Fibroblast of lung (primary cell): ENCODE results near the gene MIGA2. TPM values are rescaled to one million over a fixed set of nuclear protein-coding genes. Genes with fewer than 3 reads are reported as not detected.
A peak's percentile ranks its signal among the peaks of the same experiment; 100 is the strongest.

Experiments
- DNase-seq, 2 donors: peaks; one replicate each; pipeline versions ENCODE4 v3.0.0 to v3.0.0-alpha.2; 2010; ENCODE audit warnings: low read depth in 2 of 2
- H2AFZ ChIP-seq: 2 replicates; pipeline ENCODE4 v1.5.1; 2012; ENCODE audit warnings: low read length, control low read depth, inconsistent platforms
- H3K27ac ChIP-seq: 2 replicates; pipeline ENCODE4 v1.5.1; 2011; ENCODE audit warnings: low read length, control low read depth; ENCODE audit not compliant: insufficient read depth
- H3K27me3 ChIP-seq: 2 replicates; pipeline ENCODE4 v1.5.1; 2011; ENCODE audit warnings: mild to moderate bottlenecking, low read length; ENCODE audit not compliant: control insufficient read depth, insufficient read depth
- H3K36me3 ChIP-seq: 2 replicates; pipeline ENCODE4 v1.5.1; 2011; ENCODE audit warnings: low read length; ENCODE audit not compliant: control insufficient read depth, insufficient read depth
- H3K4me1 ChIP-seq: 2 replicates; pipeline ENCODE4 v1.5.1; 2011; ENCODE audit warnings: low read length; ENCODE audit not compliant: control insufficient read depth, insufficient read depth; ENCODE audit errors: extremely low read depth
- H3K4me2 ChIP-seq: 2 replicates; pipeline ENCODE4 v1.5.1; 2011; ENCODE audit warnings: low read length, control low read depth; ENCODE audit not compliant: insufficient read depth; ENCODE audit errors: extremely low read depth
- H3K4me3 ChIP-seq, 4 experiments: fragments of 200-600 bp in 1 of 4; sonication (generic) in 1 of 4; replicated peaks in 1 of 4; 2 replicates each; pipeline ENCODE4 v1.5.1; 2011 to 2016; ENCODE audit warnings: low read length in 4 of 4, low read depth in 3 of 4, mild to moderate bottlenecking in 3 of 4, control low read depth in 2 of 4, inconsistent platforms in 1 of 4, mixed read lengths in 1 of 4; ENCODE audit not compliant: insufficient read depth in 1 of 4; ENCODE audit errors: control extremely low read depth in 1 of 4
- H3K79me2 ChIP-seq: 2 replicates; pipeline ENCODE4 v1.5.1; 2012; ENCODE audit warnings: mild to moderate bottlenecking, low read length, inconsistent platforms; ENCODE audit not compliant: control insufficient read depth, insufficient read depth
- H3K9ac ChIP-seq: 2 replicates; pipeline ENCODE4 v1.5.1; 2011; ENCODE audit warnings: mild to moderate bottlenecking, low read length, control low read depth; ENCODE audit not compliant: insufficient read depth
- H3K9me3 ChIP-seq: 2 replicates; pipeline ENCODE4 v1.5.1; 2012; ENCODE audit warnings: low read depth, low read length; ENCODE audit not compliant: control insufficient read depth, insufficient read depth
- H4K20me1 ChIP-seq: 2 replicates; pipeline ENCODE4 v1.5.1; 2011; ENCODE audit warnings: low read length; ENCODE audit not compliant: control insufficient read depth, insufficient read depth; ENCODE audit errors: extremely low read depth
- EZH2 ChIP-seq: IDR thresholded peaks from 2 replicates; pipeline ENCODE4 v1.5.1; 2012; ENCODE audit warnings: low read length, control low read depth, mild to moderate bottlenecking; ENCODE audit errors: missing control alignments
- polyA plus RNA-seq, 2 donors: library from polyadenylated mRNA; depleted of rRNA in 1 of 2; stranded (reverse) in 1 of 2; unstranded in 1 of 2; fragments of >200 nt; gene quantifications; 2 replicates each; pipeline ENCODE4 v1.2.1, GENCODE V29; 2011 to 2012; ENCODE audit warnings: missing spikeins in 1 of 2
- total RNA-seq: library from RNA; depleted of rRNA; stranded (reverse); fragments of >200 nt; gene quantifications from 2 replicates; pipeline ENCODE4 v1.2.1, GENCODE V29; 2014
- TF ChIP-seq, protein P1 (sequence below), 2 donors: IDR thresholded peaks in 1 of 2; conservative IDR thresholded peaks in 1 of 2; 1 replicate in 1 of 2; 2 replicates in 1 of 2; pipeline ENCODE4 v1.5.1; 2011 to 2012; ENCODE audit warnings: low read length in 2 of 2, control low read depth in 1 of 2, inconsistent platforms in 1 of 2, low read depth in 1 of 2, mild to moderate bottlenecking in 1 of 2

Gene MIGA2
- total and polyA plus RNA-seq, 2 donors (not counting 1 experiment from before 2014, with no cell fraction given): 9.8 to 23.3 TPM

- no peaks in the 10 kb centered on the region for H3K27me3 ChIP-seq
Measured at GRCh38 chr9:129108083-129108804, 71.8 kb downstream of the MIGA2 start.

DNA sequence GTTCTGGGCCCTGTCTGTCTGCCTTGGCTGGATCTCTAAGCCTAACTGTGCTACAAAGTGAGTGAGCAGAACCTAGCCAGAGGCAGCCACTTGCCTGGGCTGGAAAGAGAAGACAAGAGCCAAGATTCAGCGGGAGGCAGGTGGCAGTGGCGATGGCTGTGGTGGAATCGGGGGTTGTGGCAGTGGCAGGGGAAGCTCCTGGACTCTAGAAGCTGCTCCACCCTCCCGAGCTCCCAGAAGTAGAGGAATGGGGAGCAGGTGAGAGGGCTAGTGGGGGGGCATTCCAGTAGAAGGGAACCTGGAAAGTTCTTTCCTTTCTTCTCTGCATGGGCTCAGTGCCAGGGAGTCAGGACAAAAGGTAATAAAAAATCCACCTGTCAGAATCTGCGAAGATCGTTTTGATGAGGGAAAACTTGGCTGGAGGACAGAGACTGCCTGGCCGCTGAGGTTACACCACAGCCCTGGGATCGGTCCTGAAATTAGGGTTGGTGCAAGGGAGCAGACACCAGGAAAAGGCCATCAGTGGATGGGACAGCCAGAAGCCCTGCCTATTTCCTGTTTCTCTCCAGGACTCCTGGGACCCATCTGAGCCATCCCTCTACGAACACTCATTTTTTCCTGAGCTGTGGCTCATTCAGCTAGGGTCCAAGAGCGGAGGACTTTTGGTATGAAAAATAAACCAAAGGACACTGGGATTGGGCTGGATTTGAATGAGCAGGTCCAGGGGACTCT, 72.5 kb downstream of the MIGA2 start:
- Histone ChIP-seq H2AFZ (no peak overlapping the region), H3K27ac (no peak overlapping the region), H3K4me2 (peak overlapping the region; percentile 62), H3K4me3 (peak overlapping the region in 2 of 4 experiments; percentile 12 to 90), H3K9me3 (no peaks in the 10 kb centered on the region), H3K9ac (no peak overlapping the region), H4K20me1 (no peaks in the 10 kb centered on the region), H3K4me1 (peaks cover 4% of the 10 kb centered on the region), H3K36me3 (peaks cover 4% of the 10 kb centered on the region), H3K79me2 (peaks cover 18% of the 10 kb centered on the region), H3K27me3 (no peaks in the 10 kb centered on the region)
- no peak for DNase-seq
- TF ChIP-seq, protein P1, sequence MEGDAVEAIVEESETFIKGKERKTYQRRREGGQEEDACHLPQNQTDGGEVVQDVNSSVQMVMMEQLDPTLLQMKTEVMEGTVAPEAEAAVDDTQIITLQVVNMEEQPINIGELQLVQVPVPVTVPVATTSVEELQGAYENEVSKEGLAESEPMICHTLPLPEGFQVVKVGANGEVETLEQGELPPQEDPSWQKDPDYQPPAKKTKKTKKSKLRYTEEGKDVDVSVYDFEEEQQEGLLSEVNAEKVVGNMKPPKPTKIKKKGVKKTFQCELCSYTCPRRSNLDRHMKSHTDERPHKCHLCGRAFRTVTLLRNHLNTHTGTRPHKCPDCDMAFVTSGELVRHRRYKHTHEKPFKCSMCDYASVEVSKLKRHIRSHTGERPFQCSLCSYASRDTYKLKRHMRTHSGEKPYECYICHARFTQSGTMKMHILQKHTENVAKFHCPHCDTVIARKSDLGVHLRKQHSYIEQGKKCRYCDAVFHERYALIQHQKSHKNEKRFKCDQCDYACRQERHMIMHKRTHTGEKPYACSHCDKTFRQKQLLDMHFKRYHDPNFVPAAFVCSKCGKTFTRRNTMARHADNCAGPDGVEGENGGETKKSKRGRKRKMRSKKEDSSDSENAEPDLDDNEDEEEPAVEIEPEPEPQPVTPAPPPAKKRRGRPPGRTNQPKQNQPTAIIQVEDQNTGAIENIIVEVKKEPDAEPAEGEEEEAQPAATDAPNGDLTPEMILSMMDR (conservative IDR thresholded peaks at IDR 0.05 in 1 of 2, IDR thresholded peaks at IDR 0.05 in 1 of 2; ENCODE audit: low read depth in 1 of 2, low read length in 2 of 2): no peak
- TF ChIP-seq EZH2: no peak

More at GRCh38 chr9:129108083-129108804, 71.8 kb downstream of the MIGA2 start:
- no peak overlapping the region for H3K9ac ChIP-seq
- no peak overlapping the region for H3K27ac ChIP-seq
- no peak overlapping the region for H3K4me3 ChIP-seq
- DNase-seq: no peak
- no peak overlapping the region for H3K4me2 ChIP-seq
- H4K20me1 ChIP-seq: no peaks in the 10 kb centered on the region
- peaks cover 4% of the 10 kb centered on the region for H3K4me1 ChIP-seq
- no peaks in the 10 kb centered on the region for H3K9me3 ChIP-seq
- peaks cover 4% of the 10 kb centered on the region for H3K36me3 ChIP-seq
- peaks cover 15% of the 10 kb centered on the region for H3K79me2 ChIP-seq
- H2AFZ ChIP-seq: no peak overlapping the region
- TF ChIP-seq, protein P1 (conservative IDR thresholded peaks at IDR 0.05 in 1 of 2, IDR thresholded peaks at IDR 0.05 in 1 of 2; ENCODE audit: low read depth in 1 of 2, low read length in 2 of 2): no peak
- no peak for TF ChIP-seq EZH2

DNA sequence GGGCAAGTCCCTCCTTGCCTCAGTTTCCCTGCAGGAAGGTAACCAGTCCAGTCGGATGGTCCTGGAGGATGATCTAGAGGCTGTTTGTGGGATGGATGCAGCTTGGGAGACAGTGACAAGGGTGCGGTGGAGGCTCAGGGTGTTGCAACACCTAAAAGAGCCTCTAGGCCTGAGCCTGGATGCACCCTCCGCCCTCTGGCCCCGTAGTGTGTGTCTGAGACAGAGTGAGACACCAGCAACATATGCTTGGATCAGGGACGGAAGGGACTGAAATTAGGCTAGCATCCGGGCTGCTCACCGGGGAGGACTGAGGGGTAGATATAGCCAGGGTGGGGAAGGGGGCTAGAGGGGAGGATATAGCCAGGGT, 73.1 kb downstream of the MIGA2 start:
- no peak for TF ChIP-seq EZH2
- TF ChIP-seq, protein P1 (conservative IDR thresholded peaks at IDR 0.05 in 1 of 2, IDR thresholded peaks at IDR 0.05 in 1 of 2; ENCODE audit: low read depth in 1 of 2, low read length in 2 of 2): no peak
- H3K9me3 ChIP-seq: no peaks in the 10 kb centered on the region
- H3K27ac ChIP-seq: no peak overlapping the region
- no peak overlapping the region for H3K9ac ChIP-seq
- no peaks in the 10 kb centered on the region for H3K27me3 ChIP-seq
- H3K36me3 ChIP-seq: peaks cover 4% of the 10 kb centered on the region
- peak in 1 of 2 donors; percentile 6 for DNase-seq
- H3K4me1 ChIP-seq: peaks cover 4% of the 10 kb centered on the region
- H3K79me2 ChIP-seq: peaks cover 18% of the 10 kb centered on the region
- peak overlapping the region in 3 of 4 experiments; percentile 12 to 90 (median 65) for H3K4me3 ChIP-seq
- H2AFZ ChIP-seq: no peak overlapping the region
- no peaks in the 10 kb centered on the region for H4K20me1 ChIP-seq
- H3K4me2 ChIP-seq: peak overlapping the region; percentile 62
